ENCODE data around the gene HOXC12. TPM values are rescaled to one million over a fixed set of nuclear protein-coding genes. Genes with fewer than 3 reads are reported as not detected.

Gene HOXC12
- total RNA-seq, 6 experiments from 2014 or later: not detected

GRCh38 chr12:53978477-53979356, 24.0 kb downstream of the HOXC12 start:
- peaks cover 53% of the 10 kb centered on the region for H3K27me3 Mint-ChIP-seq (ENCODE audit: insufficient read depth)
- no peaks in the 10 kb centered on the region for H3K4me1 Mint-ChIP-seq (ENCODE audit: low read depth)

GRCh38 chr12:53980104-53980801, 25.6 kb downstream of the HOXC12 start:
- Mint-ChIP-seq H3K4me1 (ENCODE audit: low read depth) (no peaks in the 10 kb centered on the region), H3K9me3 (no peaks in the 10 kb centered on the region), H3K27ac (no peak overlapping the region), H3K36me3 (ENCODE audit: low read depth) (no peaks in the 10 kb centered on the region), H3K27me3 (ENCODE audit: insufficient read depth) (peaks cover 51% of the 10 kb centered on the region), H3K4me3 (no peak overlapping the region)
- DNase-seq: no peak
- no peak for TF ChIP-seq CTCF (IDR thresholded peaks at IDR 0.05)

More at GRCh38 chr12:53978477-53979356, 24.0 kb downstream of the HOXC12 start:
- TF ChIP-seq CTCF (IDR thresholded peaks at IDR 0.05): no peak
- no peak for DNase-seq
- Mint-ChIP-seq H3K27ac (no peak overlapping the region), H3K9me3 (no peaks in the 10 kb centered on the region), H3K36me3 (ENCODE audit: low read depth) (no peaks in the 10 kb centered on the region), H3K4me3 (no peak overlapping the region)

- H3K27ac Mint-ChIP-seq: no peak overlapping the region
- DNase-seq: no peak
- H3K4me3 Mint-ChIP-seq: no peak overlapping the region
- no peaks in the 10 kb centered on the region for H3K4me1 Mint-ChIP-seq (ENCODE audit: low read depth)
- no peaks in the 10 kb centered on the region for H3K36me3 Mint-ChIP-seq (ENCODE audit: low read depth)
- TF ChIP-seq CTCF (IDR thresholded peaks at IDR 0.05): no peak
- H3K9me3 Mint-ChIP-seq: no peaks in the 10 kb centered on the region
- H3K27me3 Mint-ChIP-seq (ENCODE audit: insufficient read depth): peaks cover 49% of the 10 kb centered on the region
Measured at GRCh38 chr12:53980802-53981496, 26.2 kb downstream of the HOXC12 start.

- Mint-ChIP-seq H3K4me1 (ENCODE audit: low read depth) (no peaks in the 10 kb centered on the region), H3K9me3 (no peaks in the 10 kb centered on the region), H3K27ac (no peak overlapping the region), H3K36me3 (ENCODE audit: low read depth) (no peaks in the 10 kb centered on the region), H3K27me3 (ENCODE audit: insufficient read depth) (peaks cover 50% of the 10 kb centered on the region), H3K4me3 (no peak overlapping the region)
- TF ChIP-seq CTCF (IDR thresholded peaks at IDR 0.05): no peak
- no peak for DNase-seq
Measured at GRCh38 chr12:53981634-53982565, 27.2 kb downstream of the HOXC12 start.

Measured in HFFc6 (cell line).